Breast epithelium (tissue), 4 donors: Measurements from ENCODE around the gene LRIG3. TPM values are rescaled to one million over a fixed set of nuclear protein-coding genes. Genes with fewer than 3 reads are reported as not detected.
"Not testable (repeated sequence)": the region's sequence is repeated elsewhere in the genome, so short reads cannot be mapped to it uniquely, and the experiment has no call there.

Experiments
- DNase-seq, 2 donors: peaks; one replicate each; pipeline ENCODE4 v3.0.0-alpha.2; 2019; ENCODE audit warnings: low spot score in 2 of 2
- H3K27ac ChIP-seq, 2 donors: fragments of 200-600 bp; sonication (generic) in 1 of 2; one replicate each; pipeline ENCODE4 v1.5.1; 2016 to 2019; ENCODE audit warnings: mild to moderate bottlenecking in 1 of 2
- H3K27me3 ChIP-seq, 2 donors: fragments of 200-600 bp; sonication (generic) in 1 of 2; one replicate each; pipeline versions ENCODE4 v1.5.1 to v1.6.0; 2017 to 2019; ENCODE audit warnings: control low read depth in 1 of 2, mild to moderate bottlenecking in 1 of 2
- H3K36me3 ChIP-seq: fragments of 200-600 bp; one replicate; pipeline ENCODE4 v1.5.1; 2019
- H3K4me1 ChIP-seq, 2 donors: fragments of 200-600 bp; sonication (generic); one replicate each; pipeline ENCODE4 v1.5.1; 2016 to 2019; ENCODE audit warnings: control low read depth in 1 of 2
- H3K4me3 ChIP-seq, 3 donors: fragments of 200-600 bp; sonication (generic); 1 replicate in 2 of 3; 2 replicates in 1 of 3; pipeline ENCODE4 v1.5.1; 2016 to 2019; ENCODE audit warnings: mild to moderate bottlenecking in 3 of 3, moderate library complexity in 2 of 3
- H3K9me3 ChIP-seq, 2 donors: fragments of 200-600 bp; sonication (generic) in 1 of 2; one replicate each; pipeline ENCODE4 v1.5.1; 2016 to 2019; ENCODE audit warnings: control low read depth in 1 of 2
- CTCF ChIP-seq, 3 donors: fragments of 450-650 bp; IDR thresholded peaks; one replicate each; pipeline ENCODE4 v1.5.1; 2016 to 2017; ENCODE audit warnings: antibody characterized with exemption in 3 of 3, mild to moderate bottlenecking in 3 of 3, moderate library complexity in 3 of 3
- POLR2A ChIP-seq: fragments of 450-650 bp; IDR thresholded peaks from one replicate; pipeline ENCODE4 v1.6.1; 2016; ENCODE audit warnings: antibody characterized with exemption, mild to moderate bottlenecking, moderate library complexity
- POLR2AphosphoS5 ChIP-seq, 3 donors: sonication (generic); formaldehyde crosslinking; IDR thresholded peaks; one replicate each; pipeline ENCODE4 v1.6.1; 2017; ENCODE audit warnings: antibody characterized with exemption in 3 of 3
- intact Hi-C: fragments of 100-400 bp; cut with DNase I; formaldehyde crosslinking; loops from one replicate; pipeline ENCODE4 v1.15.1; 2023; ENCODE audit warnings: low total_unique reads
- total RNA-seq, 3 donors: library from RNA; depleted of rRNA; stranded (reverse); fragments of >200 nt; gene quantifications; one replicate each; pipeline ENCODE4 v1.1.0, GENCODE V29; 2016

Gene LRIG3
- total RNA-seq, 3 donors from 2014 or later = 116 to 139 (median 125) TPM

GRCh38 chr12:58957298-58957697, 37.0 kb upstream of the LRIG3 start:
- no peak for DNase-seq
- H3K27me3 ChIP-seq = no peaks in the 10 kb centered on the region
- no peaks in the 10 kb centered on the region for H3K36me3 ChIP-seq
- H3K4me1 ChIP-seq = no peaks in the 10 kb centered on the region
- H3K9me3 ChIP-seq = no peaks in the 10 kb centered on the region
- TF ChIP-seq POLR2AphosphoS5 (IDR thresholded peaks at IDR 0.05) = no peak
- no peak for TF ChIP-seq CTCF (IDR thresholded peaks at IDR 0.05)
- TF ChIP-seq POLR2A = no peak
- intact Hi-C loops = no loop called here
- H3K4me3 ChIP-seq = no peak overlapping the region
- H3K27ac ChIP-seq = no peak overlapping the region

- Histone ChIP-seq H3K9me3 (no peaks in the 10 kb centered on the region), H3K27me3 (no peaks in the 10 kb centered on the region), H3K36me3 (no peaks in the 10 kb centered on the region), H3K27ac (no peak overlapping the region), H3K4me1 (no peaks in the 10 kb centered on the region), H3K4me3 (no peak overlapping the region)
- DNase-seq = no peak
- no peak for TF ChIP-seq CTCF (IDR thresholded peaks at IDR 0.05)
- TF ChIP-seq POLR2AphosphoS5 (IDR thresholded peaks at IDR 0.05) = no peak
- TF ChIP-seq POLR2A = no peak
- intact Hi-C loops = no loop called here
These were observed 35.5 kb upstream of the LRIG3 start for GRCh38 chr12:58955849-58956248.

DNA sequence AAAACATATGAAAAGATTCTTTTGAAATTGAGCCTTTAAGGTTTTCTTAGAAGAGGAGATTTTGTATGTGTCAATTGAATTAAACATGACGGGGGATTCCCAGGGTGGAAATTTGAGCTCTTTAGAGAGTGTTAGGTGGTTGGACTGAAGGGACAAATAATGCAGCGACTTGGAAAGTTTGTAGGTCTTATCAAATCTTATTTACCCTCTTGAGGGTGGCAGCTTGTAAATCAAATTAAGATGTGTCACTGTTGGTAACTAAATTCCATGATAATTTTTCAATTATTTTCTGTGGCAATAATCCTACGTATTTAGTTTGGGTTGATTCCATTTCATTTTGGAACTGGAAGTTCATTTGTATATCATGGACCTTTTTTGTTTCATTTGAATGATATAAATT, 33.7 kb upstream of the LRIG3 start:
- Histone ChIP-seq H3K27ac (no peak overlapping the region), H3K36me3 (no peaks in the 10 kb centered on the region), H3K4me1 (no peaks in the 10 kb centered on the region), H3K4me3 (no peak overlapping the region), H3K27me3 (no peaks in the 10 kb centered on the region), H3K9me3 (peaks cover 0 to 6% of the 10 kb centered on the region in 2 donors)
- TF ChIP-seq CTCF (IDR thresholded peaks at IDR 0.05) (no peak), POLR2A (no peak), POLR2AphosphoS5 (IDR thresholded peaks at IDR 0.05) (no peak)
- DNase-seq = no peak
- intact Hi-C loops = no loop called here

DNA sequence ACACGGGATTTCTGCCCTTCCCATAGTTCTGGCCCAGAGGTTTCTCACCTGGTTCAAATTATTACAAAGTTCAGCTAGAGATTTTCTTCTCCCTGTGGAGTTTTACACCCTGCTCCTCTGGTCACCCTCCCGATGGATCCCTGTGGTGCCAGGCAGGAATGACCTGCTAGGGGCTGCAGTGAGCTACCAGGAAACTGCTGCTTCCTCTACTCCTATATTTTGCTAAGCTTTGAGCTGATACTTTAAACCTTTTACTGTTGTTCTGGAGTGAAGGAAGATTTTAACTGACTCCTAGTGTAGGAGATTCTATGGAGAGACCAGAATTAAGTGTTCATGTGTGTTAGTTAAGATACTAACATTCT, 30.4 kb upstream of the LRIG3 start:
- intact Hi-C loops = no loop called here
- no peaks in the 10 kb centered on the region for H3K27me3 ChIP-seq
- H3K36me3 ChIP-seq = no peaks in the 10 kb centered on the region
- H3K4me1 ChIP-seq = no peaks in the 10 kb centered on the region
- no peak for TF ChIP-seq POLR2AphosphoS5 (IDR thresholded peaks at IDR 0.05)
- TF ChIP-seq POLR2A = no peak
- TF ChIP-seq CTCF (IDR thresholded peaks at IDR 0.05) = no peak
- no peak overlapping the region for H3K27ac ChIP-seq
- H3K9me3 ChIP-seq = peaks cover 0 to 13% of the 10 kb centered on the region in 2 donors
- no peak overlapping the region for H3K4me3 ChIP-seq
- no peak for DNase-seq

DNA sequence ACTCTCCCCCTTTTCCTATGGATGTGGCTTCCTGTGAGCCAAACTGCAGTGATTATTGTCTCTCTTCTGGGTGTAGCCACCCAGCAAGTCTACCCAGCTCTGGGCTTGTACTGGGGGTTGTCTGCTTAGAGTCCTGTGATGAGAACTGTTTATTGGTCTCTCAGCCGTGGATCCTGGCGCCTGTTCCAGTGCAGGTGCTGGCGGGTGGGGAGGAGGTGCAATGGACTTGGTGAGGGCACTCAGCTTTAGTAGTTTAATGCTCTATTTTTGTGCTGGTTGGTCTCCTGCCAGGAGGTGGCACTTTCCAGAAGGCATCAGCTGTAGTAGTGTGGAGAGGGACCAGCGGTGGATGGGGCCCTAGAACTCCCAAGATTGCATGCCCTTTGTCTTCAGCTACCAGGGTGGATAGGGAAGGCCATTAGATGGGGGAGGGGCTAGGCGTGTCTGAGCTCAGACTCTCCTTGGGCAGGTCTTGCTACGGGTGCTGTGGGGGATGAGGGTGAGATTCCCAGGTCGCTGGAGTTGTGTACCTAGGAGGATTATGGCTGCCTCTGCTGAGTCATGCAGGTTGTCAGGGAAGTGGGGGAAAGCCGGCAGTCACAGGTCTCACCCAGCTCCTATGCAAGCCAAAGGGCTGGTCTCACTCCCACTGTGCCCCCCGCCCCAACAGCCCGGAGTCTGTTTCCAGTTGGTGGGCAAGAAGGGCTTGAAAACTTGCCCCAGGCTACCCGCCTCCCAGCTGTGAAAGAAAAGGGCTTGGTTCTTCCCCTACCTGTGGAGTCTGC, 29.8 kb upstream of the LRIG3 start:
- H3K27ac ChIP-seq, DNase-seq, H3K36me3 ChIP-seq, H3K4me3 ChIP-seq, H3K27me3 ChIP-seq, H3K4me1 ChIP-seq, intact Hi-C loops: not testable (repeated sequence)
- H3K9me3 ChIP-seq = peaks cover 0 to 13% of the 10 kb centered on the region in 2 donors
